Heart left ventricle (tissue), 16 donors: ENCODE measurements around the gene CNOT1. TPM values are rescaled to one million over a fixed set of nuclear protein-coding genes. Genes with fewer than 3 reads are reported as not detected.

Experiments used
- ATAC-seq, 4 donors: fragments of 200-7000 bp; cut with Tn5 transposase; one replicate each; pipeline ENCODE4 v1.9.1; 2020 to 2022; ENCODE audit warnings: moderate library complexity in 4 of 4, mild to moderate bottlenecking in 3 of 4, moderate number of reproducible peaks in 1 of 4
- DNase-seq, 5 donors: peaks; one replicate each; pipeline ENCODE4 v3.0.0-alpha.2; 2020
- H3K27ac ChIP-seq, 12 donors: fragments of 200-600 bp; sonication (generic) in 4 of 12; one replicate each; pipeline versions ENCODE4 v1.5.0 to v1.8.0; 2016 to 2022; ENCODE audit warnings: mild to moderate bottlenecking in 2 of 12
- H3K27me3 ChIP-seq, 9 donors: fragments of 200-600 bp; sonication (generic) in 2 of 9; one replicate each; pipeline versions ENCODE4 v1.5.1 to v1.8.0; 2016 to 2022; ENCODE audit warnings: mild to moderate bottlenecking in 3 of 9
- H3K36me3 ChIP-seq, 9 donors: fragments of 200-600 bp; sonication (generic) in 2 of 9; one replicate each; pipeline versions ENCODE4 v1.5.0 to v1.8.0; 2018 to 2022; ENCODE audit warnings: mild to moderate bottlenecking in 2 of 9
- H3K4me1 ChIP-seq, 12 donors: fragments of 200-600 bp; sonication (generic) in 4 of 12; one replicate each; pipeline versions ENCODE4 v1.5.0 to v1.8.0; 2016 to 2022; ENCODE audit warnings: mild to moderate bottlenecking in 3 of 12
- H3K4me3 ChIP-seq, 12 donors: fragments of 200-600 bp; sonication (generic) in 4 of 12; one replicate each; pipeline versions ENCODE4 v1.5.0 to v1.8.0; 2017 to 2022; ENCODE audit warnings: mild to moderate bottlenecking in 9 of 12, moderate library complexity in 4 of 12
- H3K9me3 ChIP-seq, 12 donors: fragments of 200-600 bp; sonication (generic) in 4 of 12; one replicate each; pipeline versions ENCODE4 v1.5.0 to v1.8.0; 2016 to 2022; ENCODE audit warnings: mild to moderate bottlenecking in 1 of 12
- CTCF ChIP-seq, 12 donors: fragments of 200-600 bp; sonication (generic) in 4 of 12; IDR thresholded peaks; one replicate each; pipeline versions ENCODE4 v1.5.0 to v1.8.0; 2018 to 2022; ENCODE audit warnings: antibody characterized with exemption in 12 of 12, mild to moderate bottlenecking in 5 of 12
- POLR2A ChIP-seq, 2 donors: fragments of 450-650 bp; IDR thresholded peaks; one replicate each; pipeline ENCODE4 v1.6.1; 2017; ENCODE audit warnings: antibody characterized with exemption in 2 of 2, mild to moderate bottlenecking in 2 of 2, moderate library complexity in 2 of 2
- WGBS, 4 donors: extraction: QIAGEN DNeasy Blood & Tissue Kit in 2 of 4; methylation state at CpG; one replicate each; pipeline versions ENCODE4 v1.1.5 to v1.1.7; 2013 to 2018; 5-methylcytosine and 5-hydroxymethylcytosine counted together
- intact Hi-C, 10 donors: fragments of 100-400 bp; cut with DNase I; formaldehyde crosslinking; loops; one replicate each; pipeline versions ENCODE4 v1.11.1 to v1.14.2; 2022
- polyA plus RNA-seq, 2 donors: library from polyadenylated mRNA; stranded (reverse); fragments of 200-250 nt; gene quantifications; one replicate each; pipeline ENCODE4 v1.2.3, GENCODE V29; 2013
- total RNA-seq, 9 donors: library from RNA; depleted of rRNA in 2 of 9; stranded (reverse); fragments of >200 nt in 2 of 9; fragmentation: NEBNext Ultra II Directional in 3 of 9; extraction: Animal tissue kit (Norgen Biotek cat#: 25700) in 3 of 9; gene quantifications; one replicate each; pipeline versions ENCODE4 v1.1.0 to v1.2.4, GENCODE V29; 2016 to 2023
- donor health status: ischemic (EF 13 %, LVEDD 7.1; RV severe dilation, severe dysfunction).
- donor health status: healthy with polysubstance abuse.
- donor health status: DM: no; HTN: yes; CAD: no.
- donor health status: DM: no; HTN: no; CAD: no.
- donor health status: ischemic (EF 25% LVEDD 6.9; RV normal size, moderate dysfunction).
- donor health status: ischemic (EF 25% LVEDD 5.7; RV mildly dilated, moderate dysfunction).
- donor health status: healthy.
- donor health status: DM: yes; HTN: yes; CAD: no.
- donor health status: ischemic (EF 35%, LVEDD 5.7; RV mildly dilated, moderate dysfunction).
- donor health status: nonischemic (EF 11% LVEDD 7.7; RV severe dilation, severe dysfunction).
- donor health status: DM: yes; HTN: yes; CAD: no.
- donor health status: PGD.
- donor health status: ischemic (EF 29% LVEDD 5.4; RV normal size, mild dysfunction).
- donor health status: nonischemic (EF 23%, LVEDD 6.1; RV moderate dilation, normal function).

Gene CNOT1
- total and polyA plus RNA-seq, 11 donors, result 21.2 to 110 (median 81.1) TPM

- no peak for TF ChIP-seq POLR2A (IDR thresholded peaks at IDR 0.05)
- no peak for TF ChIP-seq CTCF (IDR thresholded peaks at IDR 0.05)
- DNase-seq, result no peak
- WGBS, 4 donors, result 52 to 60% (median 58%) methylated on average over 2 of the region's 2 CpGs
- peak in 1 of 4 donors; percentile 39 for ATAC-seq
- Histone ChIP-seq H3K36me3 (peaks cover 0 to 99% (median 89%) of the 10 kb centered on the region in 9 donors), H3K4me3 (no peak overlapping the region), H3K9me3 (no peaks in the 10 kb centered on the region), H3K27me3 (no peaks in the 10 kb centered on the region), H3K27ac (no peak overlapping the region), H3K4me1 (peaks cover 0 to 15% (median 2%) of the 10 kb centered on the region in 12 donors)
- intact Hi-C loops, result no loop called here
Measured at GRCh38 chr16:58556678-58557077, 72.9 kb downstream of the CNOT1 start.

- peaks cover 0 to 32% (median 5%) of the 10 kb centered on the region in 12 donors for H3K4me1 ChIP-seq
- intact Hi-C loops, result no loop called here
- no peaks in the 10 kb centered on the region for H3K9me3 ChIP-seq
- ATAC-seq, result peak; percentile 90 to 95 (median 92)
- WGBS, 4 donors, result 39 to 67% (median 48%) methylated on average over 3 of the region's 3 CpGs
- TF ChIP-seq POLR2A (IDR thresholded peaks at IDR 0.05) (no peak), CTCF (IDR thresholded peaks at IDR 0.05) (no peak)
- peak overlapping the region in 5 of 12 donors; percentile 6 to 35 (median 26) for H3K27ac ChIP-seq
- H3K27me3 ChIP-seq, result no peaks in the 10 kb centered on the region
- peaks cover 0 to 100% (median 98%) of the 10 kb centered on the region in 9 donors for H3K36me3 ChIP-seq
- H3K4me3 ChIP-seq, result no peak overlapping the region
- DNase-seq, result peak in 4 of 5 donors; percentile 44 to 73 (median 60)
Measured at GRCh38 chr16:58551496-58551895, 78.1 kb downstream of the CNOT1 start.

- Histone ChIP-seq H3K4me1 (peaks cover 0 to 32% (median 3%) of the 10 kb centered on the region in 12 donors), H3K4me3 (no peak overlapping the region), H3K27me3 (no peaks in the 10 kb centered on the region), H3K36me3 (peaks cover 2 to 100% (median 98%) of the 10 kb centered on the region in 9 donors), H3K9me3 (no peaks in the 10 kb centered on the region), H3K27ac (peak overlapping the region; percentile 12 to 72 (median 45))
- no peak for DNase-seq
- intact Hi-C loops, result loop anchor here in 1 of 10 donors (5.0 kb wide), 1 partner anchor 34 kb away; no protein-coding TSS in a partner anchor
- ATAC-seq, result peak; percentile 48 to 74 (median 56)
- 34 to 60% (median 43%) methylated on average over 2 of the region's 2 CpGs for WGBS, 4 donors
- no peak for TF ChIP-seq CTCF (IDR thresholded peaks at IDR 0.05)
- TF ChIP-seq POLR2A (IDR thresholded peaks at IDR 0.05), result no peak
Measured at GRCh38 chr16:58548378-58548777, 81.2 kb downstream of the CNOT1 start.

GRCh38 chr16:58543685-58544084 is 85.9 kb downstream of the CNOT1 start:
- peaks cover 2 to 100% (median 98%) of the 10 kb centered on the region in 9 donors for H3K36me3 ChIP-seq
- no peak overlapping the region for H3K4me3 ChIP-seq
- H3K27ac ChIP-seq, result no peak overlapping the region
- no peak for ATAC-seq
- DNase-seq, result no peak
- H3K4me1 ChIP-seq, result peaks cover 0 to 15% (median 0%) of the 10 kb centered on the region in 12 donors
- TF ChIP-seq POLR2A (IDR thresholded peaks at IDR 0.05) (no peak), CTCF (IDR thresholded peaks at IDR 0.05) (no peak)
- no peaks in the 10 kb centered on the region for H3K9me3 ChIP-seq
- H3K27me3 ChIP-seq, result no peaks in the 10 kb centered on the region
- intact Hi-C loops, result loop anchor here in 2 of 10 donors (5.0 kb wide), 1 partner anchor 34 kb away; no protein-coding TSS in a partner anchor
- WGBS, 4 donors, result 84 to 91% (median 87%) methylated on average over 8 of the region's 8 CpGs
